ENCODE results near the gene ART3. TPM values are rescaled to one million over a fixed set of nuclear protein-coding genes. Genes with fewer than 3 reads are reported as not detected.

The ART3 gene, protein sequence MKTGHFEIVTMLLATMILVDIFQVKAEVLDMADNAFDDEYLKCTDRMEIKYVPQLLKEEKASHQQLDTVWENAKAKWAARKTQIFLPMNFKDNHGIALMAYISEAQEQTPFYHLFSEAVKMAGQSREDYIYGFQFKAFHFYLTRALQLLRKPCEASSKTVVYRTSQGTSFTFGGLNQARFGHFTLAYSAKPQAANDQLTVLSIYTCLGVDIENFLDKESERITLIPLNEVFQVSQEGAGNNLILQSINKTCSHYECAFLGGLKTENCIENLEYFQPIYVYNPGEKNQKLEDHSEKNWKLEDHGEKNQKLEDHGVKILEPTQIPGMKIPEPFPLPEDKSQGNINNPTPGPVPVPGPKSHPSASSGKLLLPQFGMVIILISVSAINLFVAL
- total RNA-seq (not detected), total RNA-seq (0 to 1.1 (median 0.04) reads per million in 172 experiments)
- polyA plus RNA-seq (2013, experiment 1 of 2): not detected
- polyA plus RNA-seq (2013, experiment 2 of 2): 0.54 TPM

DNA sequence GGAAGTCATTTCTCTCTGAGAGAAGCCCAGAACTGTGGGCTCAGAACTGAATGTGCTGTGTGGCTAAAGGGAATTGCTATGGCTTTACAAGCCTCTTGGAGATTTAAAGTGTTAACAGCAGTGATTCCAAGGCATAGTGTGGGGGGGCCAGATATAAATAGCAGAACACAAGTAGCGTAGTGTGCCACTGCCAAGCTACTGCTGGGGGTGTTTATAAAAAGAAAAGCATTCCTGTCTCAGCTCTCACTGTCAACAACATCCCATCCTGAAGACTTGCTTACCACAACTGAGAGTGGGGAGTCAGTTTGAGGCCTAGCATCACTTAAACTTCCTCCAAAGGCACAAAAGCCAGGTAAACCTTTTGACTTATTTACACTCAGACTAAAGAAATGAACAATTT, at the start of gene ART3:
Gene ART3, plus strand, starts transcription at position 242 of the 400 bp plus-strand sequence. CDS start 1,181 bp downstream, outside the sequence.
- Histone ChIP-seq H3K4me1 (ENCODE audit: insufficient read depth, low read length) (no peaks in the 10 kb centered on the region), H3K27ac (ENCODE audit: low read depth in 1 of 2, low read length in 2 of 2) (no peak within 1 kb of the TSS), H3K36me3 (ENCODE audit: insufficient read depth, low read length) (no peaks in the 10 kb centered on the region), H3K9me3 (ENCODE audit: control insufficient read depth in 1 of 2, insufficient read depth in 1 of 2, low read length in 2 of 2) (no peaks in the 10 kb centered on the region), H3K27me3 (ENCODE audit: control insufficient read depth in 1 of 2, insufficient read depth in 2 of 2, low read length in 2 of 2) (no peaks in the 10 kb centered on the region), H3K4me3 (ENCODE audit: low read length) (no peak within 1 kb of the TSS)
- intact Hi-C loops (cut with DNase I, micrococcal nuclease): no loop called here
- Mint-ChIP-seq H3K27me3 (no peaks in the 10 kb centered on the region), H3K9me3 (no peaks in the 10 kb centered on the region), H3K36me3 (ENCODE audit: low read depth) (no peaks in the 10 kb centered on the region), H3K4me3 (no peak within 1 kb of the TSS), H3K27ac (no peak within 1 kb of the TSS), H3K4me1 (ENCODE audit: low read depth) (no peaks in the 10 kb centered on the region)
- no peak for ATAC-seq (ENCODE audit: poor library complexity)
- POLR2A ChIA-PET: no interaction called here
- CTCF ChIA-PET: no interaction called here
- TF ChIP-seq, protein P1, sequence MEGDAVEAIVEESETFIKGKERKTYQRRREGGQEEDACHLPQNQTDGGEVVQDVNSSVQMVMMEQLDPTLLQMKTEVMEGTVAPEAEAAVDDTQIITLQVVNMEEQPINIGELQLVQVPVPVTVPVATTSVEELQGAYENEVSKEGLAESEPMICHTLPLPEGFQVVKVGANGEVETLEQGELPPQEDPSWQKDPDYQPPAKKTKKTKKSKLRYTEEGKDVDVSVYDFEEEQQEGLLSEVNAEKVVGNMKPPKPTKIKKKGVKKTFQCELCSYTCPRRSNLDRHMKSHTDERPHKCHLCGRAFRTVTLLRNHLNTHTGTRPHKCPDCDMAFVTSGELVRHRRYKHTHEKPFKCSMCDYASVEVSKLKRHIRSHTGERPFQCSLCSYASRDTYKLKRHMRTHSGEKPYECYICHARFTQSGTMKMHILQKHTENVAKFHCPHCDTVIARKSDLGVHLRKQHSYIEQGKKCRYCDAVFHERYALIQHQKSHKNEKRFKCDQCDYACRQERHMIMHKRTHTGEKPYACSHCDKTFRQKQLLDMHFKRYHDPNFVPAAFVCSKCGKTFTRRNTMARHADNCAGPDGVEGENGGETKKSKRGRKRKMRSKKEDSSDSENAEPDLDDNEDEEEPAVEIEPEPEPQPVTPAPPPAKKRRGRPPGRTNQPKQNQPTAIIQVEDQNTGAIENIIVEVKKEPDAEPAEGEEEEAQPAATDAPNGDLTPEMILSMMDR (IDR thresholded peaks at IDR 0.05): no peak
- DNase-seq: no peak

GRCh38 chr4:76028350-76028765, 46.2 kb upstream of the ART3 start:
- TF ChIP-seq, protein P1 (IDR thresholded peaks at IDR 0.05): no peak
- Histone ChIP-seq H3K27ac (ENCODE audit: low read depth in 1 of 2, low read length in 2 of 2) (no peak overlapping the region), H3K4me3 (ENCODE audit: low read length) (peak overlapping the region; percentile 31), H3K4me1 (ENCODE audit: insufficient read depth, low read length) (peaks cover 13% of the 10 kb centered on the region), H3K27me3 (ENCODE audit: control insufficient read depth in 1 of 2, insufficient read depth in 2 of 2, low read length in 2 of 2) (no peaks in the 10 kb centered on the region), H3K9me3 (ENCODE audit: control insufficient read depth in 1 of 2, insufficient read depth in 1 of 2, low read length in 2 of 2) (no peaks in the 10 kb centered on the region), H3K36me3 (ENCODE audit: insufficient read depth, low read length) (no peaks in the 10 kb centered on the region)
- Mint-ChIP-seq H3K27ac (no peak overlapping the region), H3K4me1 (ENCODE audit: low read depth) (peaks cover 21% of the 10 kb centered on the region), H3K36me3 (ENCODE audit: low read depth) (no peaks in the 10 kb centered on the region), H3K9me3 (no peaks in the 10 kb centered on the region), H3K27me3 (no peaks in the 10 kb centered on the region), H3K4me3 (peak overlapping the region; percentile 56)
- DNase-seq (peak in 3 of 14 experiments; percentile 43 to 49 (median 45)), ATAC-seq (ENCODE audit: poor library complexity) (peak; percentile 48)
- POLR2A ChIA-PET: no interaction called here
- CTCF ChIA-PET: no interaction called here
- intact Hi-C loops (cut with DNase I, micrococcal nuclease): no loop called here

- POLR2A ChIA-PET: no interaction called here
- TF ChIP-seq, protein P1 (IDR thresholded peaks at IDR 0.05): no peak
Observed at GRCh38 chr4:76029300-76029699, 45.2 kb upstream of the ART3 start.

More at GRCh38 chr4:76029300-76029699, 45.2 kb upstream of the ART3 start:
- Histone ChIP-seq H3K9me3 (ENCODE audit: control insufficient read depth in 1 of 2, insufficient read depth in 1 of 2, low read length in 2 of 2) (no peaks in the 10 kb centered on the region), H3K4me3 (ENCODE audit: low read length) (no peak overlapping the region), H3K4me1 (ENCODE audit: insufficient read depth, low read length) (peaks cover 10% of the 10 kb centered on the region), H3K27ac (ENCODE audit: low read depth in 1 of 2, low read length in 2 of 2) (no peak overlapping the region), H3K36me3 (ENCODE audit: insufficient read depth, low read length) (no peaks in the 10 kb centered on the region), H3K27me3 (ENCODE audit: control insufficient read depth in 1 of 2, insufficient read depth in 2 of 2, low read length in 2 of 2) (no peaks in the 10 kb centered on the region)
- ATAC-seq (ENCODE audit: poor library complexity): no peak
- CTCF ChIA-PET: no interaction called here
- H3K9me3 Mint-ChIP-seq: no peaks in the 10 kb centered on the region
- intact Hi-C loops (cut with DNase I, micrococcal nuclease): no loop called here
- no peaks in the 10 kb centered on the region for H3K27me3 Mint-ChIP-seq
- peaks cover 13% of the 10 kb centered on the region for H3K4me1 Mint-ChIP-seq (ENCODE audit: low read depth)
- H3K27ac Mint-ChIP-seq: no peak overlapping the region
- DNase-seq: no peak
- no peaks in the 10 kb centered on the region for H3K36me3 Mint-ChIP-seq (ENCODE audit: low read depth)
- no peak overlapping the region for H3K4me3 Mint-ChIP-seq

Measured in CD4-positive, alpha-beta T cell (primary cell).